ENCODE measurements around the gene ZNF516.

ZNF516 gene

GRCh38 chr18:76376668-76377358, 118.2 kb downstream of the ZNF516 start:
- H3K9ac ChIP-seq (ENCODE audit: low read length), result no peak overlapping the region
- no peak overlapping the region for H3K4me3 ChIP-seq (ENCODE audit: low read depth in 1 of 2, low read length in 2 of 2)
- H3K36me3 ChIP-seq (ENCODE audit: insufficient read depth, low read length), result peaks cover 13% of the 10 kb centered on the region
- H3K9me3 ChIP-seq (ENCODE audit: low read length), result no peaks in the 10 kb centered on the region
- H3K27me3 ChIP-seq (ENCODE audit: control insufficient read depth in 1 of 2, insufficient read depth in 2 of 2, low read length in 2 of 2), result no peaks in the 10 kb centered on the region
- no peak overlapping the region for H3K27ac ChIP-seq (ENCODE audit: low read depth, low read length)
- H3K4me1 ChIP-seq (ENCODE audit: insufficient read depth, low read length), result peaks cover 10% of the 10 kb centered on the region

- H3K4me1 ChIP-seq (ENCODE audit: insufficient read depth, low read length), result peaks cover 10% of the 10 kb centered on the region
- no peak overlapping the region for H3K9ac ChIP-seq (ENCODE audit: low read length)
- H3K36me3 ChIP-seq (ENCODE audit: insufficient read depth, low read length), result peaks cover 19% of the 10 kb centered on the region
- H3K27me3 ChIP-seq (ENCODE audit: control insufficient read depth in 1 of 2, insufficient read depth in 2 of 2, low read length in 2 of 2), result no peaks in the 10 kb centered on the region
- no peak overlapping the region for H3K27ac ChIP-seq (ENCODE audit: low read depth, low read length)
- H3K9me3 ChIP-seq (ENCODE audit: low read length), result no peaks in the 10 kb centered on the region
- H3K4me3 ChIP-seq (ENCODE audit: low read depth in 1 of 2, low read length in 2 of 2), result no peak overlapping the region
Observed at GRCh38 chr18:76376225-76376624, 118.8 kb downstream of the ZNF516 start.

GRCh38 chr18:76374330-76375281, 120.4 kb downstream of the ZNF516 start:
- no peak overlapping the region for H3K9ac ChIP-seq (ENCODE audit: low read length)
- H3K27me3 ChIP-seq (ENCODE audit: control insufficient read depth in 1 of 2, insufficient read depth in 2 of 2, low read length in 2 of 2), result no peaks in the 10 kb centered on the region
- no peaks in the 10 kb centered on the region for H3K9me3 ChIP-seq (ENCODE audit: low read length)
- H3K27ac ChIP-seq (ENCODE audit: low read depth, low read length), result no peak overlapping the region
- H3K4me1 ChIP-seq (ENCODE audit: insufficient read depth, low read length), result peaks cover 10% of the 10 kb centered on the region
- no peak overlapping the region for H3K4me3 ChIP-seq (ENCODE audit: low read depth in 1 of 2, low read length in 2 of 2)
- H3K36me3 ChIP-seq (ENCODE audit: insufficient read depth, low read length), result peaks cover 29% of the 10 kb centered on the region

- Histone ChIP-seq H3K27me3 (ENCODE audit: control insufficient read depth in 1 of 2, insufficient read depth in 2 of 2, low read length in 2 of 2) (no peaks in the 10 kb centered on the region), H3K9ac (ENCODE audit: low read length) (no peak overlapping the region), H3K4me3 (ENCODE audit: low read depth in 1 of 2, low read length in 2 of 2) (no peak overlapping the region), H3K36me3 (ENCODE audit: insufficient read depth, low read length) (peaks cover 24% of the 10 kb centered on the region), H3K4me1 (ENCODE audit: insufficient read depth, low read length) (peaks cover 10% of the 10 kb centered on the region), H3K9me3 (ENCODE audit: low read length) (no peaks in the 10 kb centered on the region), H3K27ac (ENCODE audit: low read depth, low read length) (no peak overlapping the region)
Observed at GRCh38 chr18:76373297-76373696, 121.7 kb downstream of the ZNF516 start.

DNA sequence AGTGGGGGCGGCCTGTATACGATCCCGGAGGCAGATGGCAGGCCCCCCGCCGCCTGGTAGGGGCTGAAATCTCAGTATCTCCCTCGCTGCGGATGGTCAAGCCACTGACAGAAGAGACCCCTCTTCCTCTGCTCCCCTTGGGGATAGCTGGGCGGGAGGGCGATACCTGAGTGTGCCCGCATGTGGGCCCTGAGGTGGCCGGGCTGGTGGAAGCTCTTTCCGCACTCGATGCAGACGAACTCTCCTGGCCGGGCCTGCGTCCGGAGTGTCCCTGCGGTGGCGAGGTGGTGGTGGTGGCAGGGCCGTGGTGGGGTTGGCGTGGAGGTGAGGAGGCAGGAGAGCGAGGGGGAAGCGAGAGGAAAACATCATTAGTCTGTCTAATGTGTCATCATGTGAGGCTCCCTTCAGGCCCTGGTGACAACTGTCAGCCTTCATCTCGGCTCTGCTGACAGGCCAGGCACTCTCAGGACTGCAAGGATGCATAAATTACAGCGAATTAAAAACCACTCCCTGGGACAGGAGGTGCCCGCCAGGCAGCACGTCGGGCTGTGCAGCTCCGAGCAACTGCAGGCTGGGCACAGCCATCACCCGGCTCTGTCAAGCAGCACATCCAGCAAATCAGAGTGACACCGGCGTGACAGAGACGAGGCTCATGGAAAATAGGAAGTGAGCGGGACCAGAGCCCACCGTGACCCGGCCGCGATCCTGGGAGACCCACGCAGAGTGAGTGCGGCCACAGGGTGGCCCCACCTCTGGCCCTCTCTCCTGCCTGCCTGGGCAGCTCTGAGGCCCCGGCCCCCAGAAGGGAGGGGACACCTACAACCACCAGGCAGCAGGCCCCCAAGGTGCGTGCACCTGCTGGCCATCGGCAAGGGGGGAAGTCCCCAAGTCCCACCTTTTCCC, 123.5 kb downstream of the ZNF516 start:
- Histone ChIP-seq H3K27ac (ENCODE audit: low read depth, low read length) (no peak overlapping the region), H3K36me3 (ENCODE audit: insufficient read depth, low read length) (peaks cover 24% of the 10 kb centered on the region), H3K9me3 (ENCODE audit: low read length) (no peaks in the 10 kb centered on the region), H3K9ac (ENCODE audit: low read length) (no peak overlapping the region), H3K4me3 (ENCODE audit: low read depth in 1 of 2, low read length in 2 of 2) (no peak overlapping the region), H3K4me1 (ENCODE audit: insufficient read depth, low read length) (no peaks in the 10 kb centered on the region), H3K27me3 (ENCODE audit: control insufficient read depth in 1 of 2, insufficient read depth in 2 of 2, low read length in 2 of 2) (no peaks in the 10 kb centered on the region)

GRCh38 chr18:76370686-76371085, 124.4 kb downstream of the ZNF516 start:
- Histone ChIP-seq H3K27me3 (ENCODE audit: control insufficient read depth in 1 of 2, insufficient read depth in 2 of 2, low read length in 2 of 2) (no peaks in the 10 kb centered on the region), H3K27ac (ENCODE audit: low read depth, low read length) (no peak overlapping the region), H3K4me1 (ENCODE audit: insufficient read depth, low read length) (peaks cover 3% of the 10 kb centered on the region), H3K4me3 (ENCODE audit: low read depth in 1 of 2, low read length in 2 of 2) (no peak overlapping the region), H3K9ac (ENCODE audit: low read length) (no peak overlapping the region), H3K9me3 (ENCODE audit: low read length) (no peaks in the 10 kb centered on the region), H3K36me3 (ENCODE audit: insufficient read depth, low read length) (peaks cover 28% of the 10 kb centered on the region)

DNA sequence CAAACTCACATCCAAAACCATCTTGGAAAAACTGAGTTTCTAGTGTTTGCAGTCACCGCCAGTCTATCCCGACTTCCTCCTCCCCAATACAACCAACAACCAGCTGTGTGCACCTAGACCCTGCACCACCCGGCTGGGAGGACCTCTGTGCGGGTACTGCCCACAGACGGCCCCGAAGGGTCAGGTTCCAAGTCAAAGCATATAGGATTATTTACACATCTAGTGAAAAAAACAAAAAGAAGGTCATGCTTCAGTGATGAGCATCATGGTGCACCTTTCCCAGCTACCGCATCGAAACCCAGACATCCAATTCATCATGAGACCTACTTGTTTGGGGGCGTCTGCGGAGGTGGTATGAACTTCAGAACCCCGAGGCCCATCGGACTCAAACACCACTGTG, 124.8 kb downstream of the ZNF516 start:
- no peak overlapping the region for H3K4me3 ChIP-seq (ENCODE audit: low read depth in 1 of 2, low read length in 2 of 2)
- H3K36me3 ChIP-seq (ENCODE audit: insufficient read depth, low read length), result peaks cover 28% of the 10 kb centered on the region
- H3K4me1 ChIP-seq (ENCODE audit: insufficient read depth, low read length), result peaks cover 8% of the 10 kb centered on the region
- no peaks in the 10 kb centered on the region for H3K27me3 ChIP-seq (ENCODE audit: control insufficient read depth in 1 of 2, insufficient read depth in 2 of 2, low read length in 2 of 2)
- H3K9ac ChIP-seq (ENCODE audit: low read length), result no peak overlapping the region
- H3K27ac ChIP-seq (ENCODE audit: low read depth, low read length), result no peak overlapping the region
- H3K9me3 ChIP-seq (ENCODE audit: low read length), result no peaks in the 10 kb centered on the region

DNA sequence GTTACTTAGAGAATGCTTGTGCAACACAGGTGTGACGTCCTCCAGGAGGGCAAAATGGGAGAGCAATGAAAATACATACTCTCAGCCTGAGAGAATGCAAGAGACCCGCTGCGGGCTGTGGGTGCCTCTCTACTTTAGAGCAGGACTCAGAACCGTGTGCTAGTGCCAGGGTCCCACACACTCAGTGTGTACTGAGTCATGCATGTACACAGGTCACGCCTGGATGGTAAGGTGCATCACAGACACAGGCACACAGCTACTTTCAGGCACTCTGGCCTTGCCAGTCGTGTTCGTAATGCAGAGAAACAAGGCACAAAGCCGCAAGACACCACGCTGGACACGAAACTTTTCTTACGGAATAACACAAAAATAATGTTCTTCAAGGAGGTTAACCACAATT, 125.3 kb downstream of the ZNF516 start:
- Histone ChIP-seq H3K27me3 (ENCODE audit: control insufficient read depth in 1 of 2, insufficient read depth in 2 of 2, low read length in 2 of 2) (no peaks in the 10 kb centered on the region), H3K9me3 (ENCODE audit: low read length) (no peaks in the 10 kb centered on the region), H3K36me3 (ENCODE audit: insufficient read depth, low read length) (peaks cover 28% of the 10 kb centered on the region), H3K4me1 (ENCODE audit: insufficient read depth, low read length) (peaks cover 10% of the 10 kb centered on the region), H3K4me3 (ENCODE audit: low read depth in 1 of 2, low read length in 2 of 2) (no peak overlapping the region), H3K9ac (ENCODE audit: low read length) (no peak overlapping the region), H3K27ac (ENCODE audit: low read depth, low read length) (no peak overlapping the region)

DNA sequence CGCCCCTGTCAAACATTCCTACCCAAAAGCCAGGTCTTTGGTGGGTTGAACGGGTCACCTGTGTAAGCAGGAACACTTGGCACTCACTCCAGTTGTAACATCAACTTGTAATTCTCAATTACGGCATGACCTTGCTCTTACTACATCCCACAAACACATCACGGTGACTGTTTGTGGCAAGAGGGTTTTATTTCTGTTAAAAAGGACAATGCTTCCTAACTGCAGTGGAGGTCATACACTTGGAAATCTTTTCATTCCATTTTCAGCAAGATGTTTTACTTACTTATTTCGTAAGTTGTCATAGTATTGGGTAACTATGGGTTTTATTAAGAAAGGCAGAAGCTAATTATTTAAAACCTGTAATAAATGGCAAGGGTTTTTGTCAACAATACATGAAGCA, 126.1 kb downstream of the ZNF516 start:
- H3K27ac ChIP-seq (ENCODE audit: low read depth, low read length), result no peak overlapping the region
- H3K4me1 ChIP-seq (ENCODE audit: insufficient read depth, low read length), result peaks cover 18% of the 10 kb centered on the region
- no peak overlapping the region for H3K4me3 ChIP-seq (ENCODE audit: low read depth in 1 of 2, low read length in 2 of 2)
- H3K36me3 ChIP-seq (ENCODE audit: insufficient read depth, low read length), result peaks cover 28% of the 10 kb centered on the region
- no peaks in the 10 kb centered on the region for H3K9me3 ChIP-seq (ENCODE audit: low read length)
- no peaks in the 10 kb centered on the region for H3K27me3 ChIP-seq (ENCODE audit: control insufficient read depth in 1 of 2, insufficient read depth in 2 of 2, low read length in 2 of 2)
- no peak overlapping the region for H3K9ac ChIP-seq (ENCODE audit: low read length)

GRCh38 chr18:76368271-76368670, 126.8 kb downstream of the ZNF516 start:
- Histone ChIP-seq H3K27ac (ENCODE audit: low read depth, low read length) (no peak overlapping the region), H3K4me1 (ENCODE audit: insufficient read depth, low read length) (peaks cover 25% of the 10 kb centered on the region), H3K4me3 (ENCODE audit: low read depth in 1 of 2, low read length in 2 of 2) (no peak overlapping the region), H3K9ac (ENCODE audit: low read length) (no peak overlapping the region), H3K36me3 (ENCODE audit: insufficient read depth, low read length) (peaks cover 28% of the 10 kb centered on the region), H3K27me3 (ENCODE audit: control insufficient read depth in 1 of 2, insufficient read depth in 2 of 2, low read length in 2 of 2) (no peaks in the 10 kb centered on the region), H3K9me3 (ENCODE audit: low read length) (no peaks in the 10 kb centered on the region)
